Measurements from ENCODE around the gene RPL35. TPM values are rescaled to one million over a fixed set of nuclear protein-coding genes. Genes with fewer than 3 reads are reported as not detected.

RPL35 gene
- total RNA-seq, 1 donor from 2014 or later: 1,925 TPM

- peak overlapping the region; percentile 84 for H3K27ac ChIP-seq
- intact Hi-C loops (cut with DNase I): no loop called here
- H3K9me3 ChIP-seq: no peaks in the 10 kb centered on the region
- H3K4me1 ChIP-seq: peaks cover 62% of the 10 kb centered on the region
- peak overlapping the region; percentile 57 to 98 for H3K4me3 ChIP-seq
- no peak for DNase-seq (ENCODE audit: extremely low spot score in 2 of 2)
- TF ChIP-seq POLR2A (IDR thresholded peaks at IDR 0.05): no peak
- no peaks in the 10 kb centered on the region for H3K27me3 ChIP-seq
- peaks cover 0 to 30% of the 10 kb centered on the region in 2 donors for H3K36me3 ChIP-seq
Observed at GRCh38 chr9:124871156-124871561, 9.4 kb upstream of the RPL35 start.

GRCh38 chr9:124870723-124871122 is 9.0 kb upstream of the RPL35 start:
- TF ChIP-seq CTCF (IDR thresholded peaks at IDR 0.05) (no peak), POLR2A (IDR thresholded peaks at IDR 0.05) (no peak), POLR2AphosphoS5 (IDR thresholded peaks at IDR 0.05; ENCODE audit: insufficient read depth in 1 of 2, low read depth in 1 of 2) (no peak)
- Histone ChIP-seq H3K36me3 (peaks cover 0 to 26% of the 10 kb centered on the region in 2 donors), H3K9me3 (no peaks in the 10 kb centered on the region), H3K4me3 (peak overlapping the region; percentile 57 to 98), H3K27ac (peak overlapping the region; percentile 84), H3K4me1 (peaks cover 62% of the 10 kb centered on the region), H3K27me3 (no peaks in the 10 kb centered on the region)
- no peak for DNase-seq (ENCODE audit: extremely low spot score in 2 of 2)
- intact Hi-C loops (cut with DNase I): no loop called here

GRCh38 chr9:124869986-124870560 is 8.3 kb upstream of the RPL35 start:
- Histone ChIP-seq H3K4me3 (peak overlapping the region; percentile 57 to 98), H3K27me3 (no peaks in the 10 kb centered on the region), H3K36me3 (peaks cover 0 to 19% of the 10 kb centered on the region in 2 donors), H3K4me1 (peaks cover 62% of the 10 kb centered on the region), H3K9me3 (no peaks in the 10 kb centered on the region), H3K27ac (peak overlapping the region; percentile 84)
- TF ChIP-seq POLR2AphosphoS5 (IDR thresholded peaks at IDR 0.05; ENCODE audit: insufficient read depth in 1 of 2, low read depth in 1 of 2) (peak in 1 of 2 donors; percentile 34), POLR2A (IDR thresholded peaks at IDR 0.05) (no peak)
- DNase-seq (ENCODE audit: extremely low spot score in 2 of 2): no peak
- intact Hi-C loops (cut with DNase I): no loop called here

- peak overlapping the region; percentile 57 to 98 for H3K4me3 ChIP-seq
- no peak for DNase-seq (ENCODE audit: extremely low spot score in 2 of 2)
- H3K9me3 ChIP-seq: no peaks in the 10 kb centered on the region
- intact Hi-C loops (cut with DNase I): no loop called here
- H3K27me3 ChIP-seq: no peaks in the 10 kb centered on the region
- peak overlapping the region; percentile 84 for H3K27ac ChIP-seq
- TF ChIP-seq CTCF (IDR thresholded peaks at IDR 0.05) (no peak), POLR2A (IDR thresholded peaks at IDR 0.05) (no peak), POLR2AphosphoS5 (IDR thresholded peaks at IDR 0.05; ENCODE audit: insufficient read depth in 1 of 2, low read depth in 1 of 2) (no peak)
- peaks cover 0 to 14% of the 10 kb centered on the region in 2 donors for H3K36me3 ChIP-seq
- peaks cover 62% of the 10 kb centered on the region for H3K4me1 ChIP-seq
Observed at GRCh38 chr9:124869466-124869985, 7.8 kb upstream of the RPL35 start.

GRCh38 chr9:124868511-124869465 is 7.0 kb upstream of the RPL35 start:
- Histone ChIP-seq H3K9me3 (no peaks in the 10 kb centered on the region), H3K4me3 (peak overlapping the region; percentile 57 to 98), H3K27me3 (no peaks in the 10 kb centered on the region), H3K36me3 (peaks cover 0 to 7% of the 10 kb centered on the region in 2 donors), H3K27ac (peak overlapping the region; percentile 84), H3K4me1 (peaks cover 56% of the 10 kb centered on the region)
- intact Hi-C loops (cut with DNase I): no loop called here
- TF ChIP-seq POLR2A (IDR thresholded peaks at IDR 0.05) (peak in 1 of 2 donors; percentile 92), CTCF (IDR thresholded peaks at IDR 0.05) (no peak), POLR2AphosphoS5 (IDR thresholded peaks at IDR 0.05; ENCODE audit: insufficient read depth in 1 of 2, low read depth in 1 of 2) (peak; percentile 10 to 98)
- DNase-seq (ENCODE audit: extremely low spot score in 2 of 2): no peak

All from vagina (tissue), 2 donors.